Stimulated activated CD8-positive, alpha-beta memory T cell treated with anti-CD3 and anti-CD28 coated beads, Interleukin-15, amount 100 ng/mL, for 1 hour (primary cell): ENCODE measurements around the gene MIPEP.

Experiments used
- DNase-seq: peaks from one replicate; pipeline ENCODE4 v3.0.0-alpha.2; 2020; ENCODE audit warnings: low read depth

The MIPEP gene

GRCh38 chr13:23680845-23681669 lies 208.1 kb downstream of the MIPEP start:
- DNase-seq, result no peak
